Aortic smooth muscle cell (primary cell): ENCODE measurements around the gene HEPH. TPM values are rescaled to one million over a fixed set of nuclear protein-coding genes. Genes with fewer than 3 reads are reported as not detected.

Experiments used
- total RNA-seq: library from RNA; depleted of rRNA; stranded (reverse); fragments of >200 nt; gene quantifications from 2 replicates; pipeline ENCODE4 v1.2.3, GENCODE V29; 2014

Gene HEPH
- 110 and 124 TPM in 2 replicates for total RNA-seq

DNA sequence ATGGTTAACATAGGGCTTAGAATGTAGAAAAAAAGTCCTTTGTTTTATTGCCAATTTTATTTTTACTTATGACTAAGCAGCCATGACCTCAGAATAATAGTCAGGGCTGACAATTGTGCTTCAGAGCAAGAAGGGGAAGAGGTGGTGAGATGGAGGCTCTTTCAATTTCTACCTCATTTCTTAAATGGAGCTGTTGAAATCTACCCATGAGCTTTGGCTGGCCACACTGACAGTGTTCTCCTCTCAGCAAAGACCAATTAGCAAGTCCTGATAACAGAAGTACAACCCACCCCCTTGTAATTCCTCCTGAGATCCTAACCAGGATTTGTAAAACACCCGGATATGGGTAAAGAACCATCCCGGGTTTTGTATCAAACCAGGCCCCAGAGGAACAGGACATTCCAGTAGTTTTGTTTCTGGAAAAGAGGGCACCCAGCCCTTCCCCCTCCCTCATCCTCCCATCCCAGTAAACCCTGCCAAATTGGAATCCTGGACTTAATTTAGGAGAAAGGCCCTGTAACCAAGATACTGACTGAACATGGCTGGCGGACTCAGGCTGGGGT lies at the start of gene HEPH:
TSS of gene HEPH (plus strand) at position 399 of the 563 bp plus-strand sequence. CDS start 6,324 bp downstream, outside the sequence.

Other genes starting within 250 kb of the HEPH start
- gene VSIG4, start 124.2 kb upstream of the HEPH start, total RNA-seq: not detected in 2 replicates